ENCODE data around the gene B3GALT5. TPM values are rescaled to one million over a fixed set of nuclear protein-coding genes. Genes with fewer than 3 reads are reported as not detected.

B3GALT5 gene
- total and polyA plus RNA-seq, 7 donors, result under 0.01 to 1.0 (median 0.06) TPM; not detected in 2

GRCh38 chr21:39696618-39697017 lies 83.9 kb downstream of the B3GALT5 start:
- peaks cover 0 to 7% (median 0%) of the 10 kb centered on the region in 3 donors for H3K27me3 ChIP-seq (ENCODE audit: insufficient read depth in 3 of 3, low read length in 2 of 3)
- no peak for ATAC-seq
- no peak overlapping the region for H3K27ac ChIP-seq
- H3K4me1 ChIP-seq, result no peaks in the 10 kb centered on the region
- 61 to 66% (median 64%) methylated on average over 4 of the region's 4 CpGs for WGBS, 3 donors
- H3K36me3 ChIP-seq (ENCODE audit: insufficient read depth in 1 of 2, low read depth in 1 of 2), result no peaks in the 10 kb centered on the region
- H3K9me3 ChIP-seq, result no peaks in the 10 kb centered on the region
- no peak overlapping the region for H3K4me3 ChIP-seq
- intact Hi-C loops (cut with DNase I), result no loop called here
- no peak for DNase-seq
- no peak for TF ChIP-seq CTCF (IDR thresholded peaks at IDR 0.05)

GRCh38 chr21:39700318-39700717 lies 87.6 kb downstream of the B3GALT5 start:
- H3K27me3 ChIP-seq (ENCODE audit: insufficient read depth in 3 of 3, low read length in 2 of 3), result no peaks in the 10 kb centered on the region
- 57 to 82% (median 79%) methylated on average over 2 of the region's 2 CpGs for WGBS, 3 donors
- H3K27ac ChIP-seq, result no peak overlapping the region
- H3K9me3 ChIP-seq, result peaks cover 6% of the 10 kb centered on the region
- H3K36me3 ChIP-seq (ENCODE audit: insufficient read depth in 1 of 2, low read depth in 1 of 2), result no peaks in the 10 kb centered on the region
- no peak overlapping the region for H3K4me3 ChIP-seq
- ATAC-seq (no peak), DNase-seq (no peak)
- intact Hi-C loops (cut with DNase I), result no loop called here
- no peaks in the 10 kb centered on the region for H3K4me1 ChIP-seq
- no peak for TF ChIP-seq CTCF (IDR thresholded peaks at IDR 0.05)

GRCh38 chr21:39703578-39703977 lies 90.8 kb downstream of the B3GALT5 start:
- no peaks in the 10 kb centered on the region for H3K27me3 ChIP-seq (ENCODE audit: insufficient read depth in 3 of 3, low read length in 2 of 3)
- 69 to 81% (median 80%) methylated on average over 1 of the region's 1 CpG for WGBS, 3 donors
- no peak overlapping the region for H3K4me3 ChIP-seq
- H3K9me3 ChIP-seq, result peaks cover 6% of the 10 kb centered on the region
- ATAC-seq, result no peak
- no peak for TF ChIP-seq CTCF (IDR thresholded peaks at IDR 0.05)
- H3K27ac ChIP-seq, result no peak overlapping the region
- no peaks in the 10 kb centered on the region for H3K4me1 ChIP-seq
- DNase-seq, result no peak
- H3K36me3 ChIP-seq (ENCODE audit: insufficient read depth in 1 of 2, low read depth in 1 of 2), result no peaks in the 10 kb centered on the region
- intact Hi-C loops (cut with DNase I), result no loop called here

GRCh38 chr21:39705849-39706248 lies 93.1 kb downstream of the B3GALT5 start:
- no peak for ATAC-seq

More at GRCh38 chr21:39705849-39706248, 93.1 kb downstream of the B3GALT5 start:
- no peak for TF ChIP-seq CTCF (IDR thresholded peaks at IDR 0.05)
- Histone ChIP-seq H3K9me3 (peaks cover 6% of the 10 kb centered on the region), H3K4me1 (no peaks in the 10 kb centered on the region), H3K36me3 (ENCODE audit: insufficient read depth in 1 of 2, low read depth in 1 of 2) (no peaks in the 10 kb centered on the region), H3K27me3 (ENCODE audit: insufficient read depth in 3 of 3, low read length in 2 of 3) (no peaks in the 10 kb centered on the region), H3K4me3 (no peak overlapping the region), H3K27ac (no peak overlapping the region)
- no peak for DNase-seq
- intact Hi-C loops (cut with DNase I), result no loop called here
- WGBS, 3 donors, result 81 to 89% (median 82%) methylated on average over 2 of the region's 2 CpGs

Measured in psoas muscle (tissue), 8 donors.